Measurements from ENCODE around the gene NKRF.
A peak's percentile ranks its signal among the peaks of the same experiment; 100 is the strongest.
"Not testable (repeated sequence)": the region's sequence is repeated elsewhere in the genome, so short reads cannot be mapped to it uniquely, and the experiment has no call there.

Gene NKRF

DNA sequence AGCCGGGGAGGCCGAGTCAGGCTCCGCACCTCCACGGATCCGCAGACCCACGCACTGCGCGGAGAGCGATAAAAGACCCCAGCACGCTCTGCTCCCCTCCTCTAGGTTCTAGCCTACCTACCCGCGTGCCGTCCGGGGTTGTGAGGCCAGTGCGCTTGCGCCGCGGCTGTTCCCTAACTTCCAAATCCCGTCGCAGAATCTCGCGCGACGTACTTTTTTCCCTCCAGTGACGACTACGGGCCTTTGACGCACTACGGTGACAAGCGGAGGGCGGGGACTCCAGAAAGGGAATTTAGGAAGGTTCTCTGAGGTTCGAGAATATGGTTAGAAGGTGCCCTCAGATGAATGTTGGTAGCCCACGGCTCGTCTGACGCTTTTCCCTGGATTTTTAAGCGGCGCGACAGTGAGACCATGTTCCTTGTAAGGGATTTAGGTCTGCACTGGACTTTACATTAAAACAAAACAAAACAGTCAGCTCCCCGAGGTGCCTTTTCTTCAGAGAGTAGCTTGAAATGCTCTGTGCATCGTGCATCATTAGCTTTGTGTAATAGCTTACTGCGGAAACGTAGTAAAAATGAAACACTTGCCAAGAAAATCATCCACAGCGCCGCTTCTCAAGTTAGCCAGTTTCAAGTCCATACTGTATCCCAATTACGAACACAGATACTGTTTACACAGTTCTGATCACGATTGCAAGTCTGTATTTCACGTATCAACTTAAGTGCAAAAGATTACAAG lies at the start of gene NKRF:
Gene NKRF, minus strand, starts transcription at position 145 of the 738 bp plus-strand sequence.
- peak within 1 kb of the TSS; percentile 67 for H3K4me3 ChIP-seq (ENCODE audit: low read depth, low read length)
- DNase-seq (ENCODE audit: low read depth), result peak; percentile 63

- peak; percentile 75 for DNase-seq (ENCODE audit: low read depth)
Observed at GRCh38 chrX:119655125-119655524, 48.9 kb upstream of the NKRF start.

GRCh38 chrX:119654112-119654531 lies 47.9 kb upstream of the NKRF start:
- peak; percentile 86 for DNase-seq (ENCODE audit: low read depth)
- no peak overlapping the region for H3K4me3 ChIP-seq (ENCODE audit: low read depth, low read length)

More at GRCh38 chrX:119655125-119655524, 48.9 kb upstream of the NKRF start:
- H3K4me3 ChIP-seq (ENCODE audit: low read depth, low read length), result no peak overlapping the region

DNA sequence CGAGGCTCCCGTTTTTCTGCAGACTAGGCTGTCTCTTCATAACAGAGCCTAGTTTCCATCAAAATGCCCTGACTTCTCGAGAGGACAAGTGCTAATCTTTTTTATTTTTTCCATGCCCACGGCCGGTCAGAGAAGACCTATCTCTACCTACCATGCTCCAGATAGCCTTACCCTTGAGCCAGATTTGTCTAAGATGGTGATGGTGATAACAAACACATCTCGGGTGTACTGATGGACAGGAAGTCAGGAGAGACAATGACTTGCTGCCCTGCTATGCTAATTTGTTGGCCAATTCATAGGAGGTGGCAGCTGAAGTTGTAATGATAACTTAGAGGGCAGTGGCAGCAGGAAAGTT lies 42.2 kb upstream of the NKRF start:
- no peak for DNase-seq (ENCODE audit: low read depth)
- no peak overlapping the region for H3K4me3 ChIP-seq (ENCODE audit: low read depth, low read length)

DNA sequence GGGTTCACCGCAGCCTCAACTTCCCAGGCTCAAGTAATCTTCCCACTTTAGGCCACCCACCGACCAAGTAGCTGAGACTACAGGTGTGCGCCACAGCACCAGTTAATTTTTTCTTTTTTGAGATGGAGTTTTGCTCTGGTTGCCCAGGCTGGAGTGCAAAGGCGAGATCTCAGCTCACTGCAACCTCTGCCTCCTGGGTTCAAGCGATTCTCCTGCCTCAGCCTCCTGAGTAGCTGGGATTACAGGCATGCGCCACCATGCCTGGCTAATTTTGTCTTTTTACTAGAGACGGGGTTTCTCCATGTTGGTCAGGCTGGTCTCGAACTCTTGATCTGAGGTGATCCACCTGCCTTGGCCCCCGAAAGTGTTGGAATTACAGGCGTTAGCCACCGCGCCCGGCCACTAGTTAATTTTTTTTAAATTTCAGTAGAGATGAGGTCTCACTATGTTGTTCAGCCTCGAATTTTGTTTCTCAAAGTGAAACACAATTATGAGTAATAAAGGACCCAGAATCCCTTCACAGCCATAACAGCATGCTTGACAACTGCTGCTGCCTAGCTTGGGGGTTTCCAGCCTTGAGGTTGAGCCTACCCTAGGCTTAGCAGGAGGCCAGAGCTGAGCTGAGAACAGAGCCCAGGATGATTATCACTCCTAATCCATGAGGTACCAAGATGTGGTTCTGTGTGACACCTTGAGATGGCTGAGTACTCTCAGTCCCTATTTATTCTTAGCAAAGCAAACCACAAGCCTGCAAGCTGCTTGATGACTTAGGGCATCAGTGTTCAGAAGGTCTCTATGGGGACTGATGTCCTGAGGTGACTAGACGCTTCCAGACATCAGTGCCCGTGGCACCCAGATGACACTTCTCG lies 41.6 kb upstream of the NKRF start:
- DNase-seq (ENCODE audit: low read depth), result no peak
- no peak overlapping the region for H3K4me3 ChIP-seq (ENCODE audit: low read depth, low read length)

DNA sequence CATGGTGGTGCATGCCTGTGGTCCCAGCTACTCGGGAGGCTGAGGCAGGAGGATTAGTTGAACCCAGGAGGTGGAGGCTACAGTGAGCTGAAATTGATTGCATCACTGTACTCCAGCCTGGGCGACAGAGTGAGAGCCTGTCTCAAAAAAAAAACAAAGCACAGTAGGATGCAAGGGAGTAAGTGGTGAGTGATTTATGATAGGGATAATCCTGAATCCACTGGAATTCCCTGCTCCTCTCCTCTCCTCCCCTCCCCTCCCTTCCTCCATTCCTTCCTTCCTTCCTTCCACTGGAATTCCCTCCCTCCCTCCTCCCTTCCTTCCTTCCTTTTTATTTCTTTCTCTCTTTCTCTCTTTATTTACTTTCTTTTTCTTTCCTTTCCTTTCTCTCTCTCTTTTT lies 40.9 kb upstream of the NKRF start:
- H3K4me3 ChIP-seq (ENCODE audit: low read depth, low read length), result no peak overlapping the region
- DNase-seq (ENCODE audit: low read depth), result no peak

- DNase-seq (ENCODE audit: low read depth), result no peak
- no peak overlapping the region for H3K4me3 ChIP-seq (ENCODE audit: low read depth, low read length)
Observed at GRCh38 chrX:119646515-119646914, 40.3 kb upstream of the NKRF start.

GRCh38 chrX:119643696-119644095 lies 37.5 kb upstream of the NKRF start:
- no peak overlapping the region for H3K4me3 ChIP-seq (ENCODE audit: low read depth, low read length)
- no peak for DNase-seq (ENCODE audit: low read depth)

DNA sequence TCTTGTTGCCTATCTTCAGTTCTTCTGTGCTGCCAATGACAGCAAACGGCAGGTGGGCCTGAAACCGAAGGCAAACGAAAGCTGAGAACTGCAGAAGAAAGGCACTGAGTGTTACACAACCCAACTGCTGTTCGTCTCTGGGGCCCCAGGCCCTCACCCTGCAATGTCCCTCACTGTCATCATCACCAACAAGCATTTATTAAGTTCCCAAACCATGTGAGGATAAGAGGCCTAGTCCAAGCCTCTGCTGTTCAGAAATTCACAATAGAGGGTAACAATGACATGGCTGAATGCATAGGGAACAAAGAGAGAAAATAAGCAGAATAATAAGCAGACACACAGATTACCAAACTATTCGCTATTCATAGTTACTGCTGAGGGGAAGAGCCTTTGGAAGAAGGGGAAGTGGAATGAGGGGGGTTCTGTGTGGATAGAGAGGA lies 34.5 kb upstream of the NKRF start:
- no peak for DNase-seq (ENCODE audit: low read depth)
- H3K4me3 ChIP-seq (ENCODE audit: low read depth, low read length), result no peak overlapping the region

DNA sequence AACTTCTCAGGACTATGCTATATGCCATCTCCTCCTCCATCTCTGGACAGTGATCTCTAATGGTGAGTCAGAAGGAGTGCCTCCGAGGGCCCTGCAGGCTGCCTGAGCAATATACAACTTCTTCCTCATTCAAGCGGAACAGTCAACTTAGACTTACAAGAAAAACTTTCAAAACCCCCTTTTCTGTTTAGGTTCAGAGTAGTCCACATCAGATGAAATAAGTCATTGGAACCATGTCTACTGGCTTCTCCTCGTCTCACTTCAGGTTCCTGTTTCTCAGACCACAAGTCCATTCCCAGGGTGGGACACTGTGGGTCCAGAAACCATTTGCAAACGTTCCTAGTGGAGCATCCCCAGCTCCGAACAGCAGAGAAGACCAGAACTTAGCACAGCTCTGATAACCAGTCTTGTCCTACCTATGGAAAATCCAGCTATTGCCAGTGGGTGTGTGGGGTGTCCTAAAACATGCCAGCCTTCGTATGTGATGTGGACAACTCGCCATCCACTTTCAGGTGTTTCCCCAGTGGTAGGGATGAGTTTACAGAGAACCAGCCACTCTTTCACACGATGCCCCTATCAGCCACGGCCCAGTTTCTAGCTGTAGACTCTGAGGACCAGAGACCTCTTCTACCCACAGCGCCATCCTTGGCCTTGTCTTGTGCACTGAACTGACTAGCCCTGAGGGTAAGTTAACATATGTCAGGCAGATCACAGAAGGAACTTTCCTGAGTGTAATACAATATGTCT lies 32.7 kb upstream of the NKRF start:
- no peak overlapping the region for H3K4me3 ChIP-seq (ENCODE audit: low read depth, low read length)
- no peak for DNase-seq (ENCODE audit: low read depth)

GRCh38 chrX:119637421-119637820 lies 31.2 kb upstream of the NKRF start:
- not testable (repeated sequence) for DNase-seq (ENCODE audit: low read depth); H3K4me3 ChIP-seq (ENCODE audit: low read depth, low read length)

DNA sequence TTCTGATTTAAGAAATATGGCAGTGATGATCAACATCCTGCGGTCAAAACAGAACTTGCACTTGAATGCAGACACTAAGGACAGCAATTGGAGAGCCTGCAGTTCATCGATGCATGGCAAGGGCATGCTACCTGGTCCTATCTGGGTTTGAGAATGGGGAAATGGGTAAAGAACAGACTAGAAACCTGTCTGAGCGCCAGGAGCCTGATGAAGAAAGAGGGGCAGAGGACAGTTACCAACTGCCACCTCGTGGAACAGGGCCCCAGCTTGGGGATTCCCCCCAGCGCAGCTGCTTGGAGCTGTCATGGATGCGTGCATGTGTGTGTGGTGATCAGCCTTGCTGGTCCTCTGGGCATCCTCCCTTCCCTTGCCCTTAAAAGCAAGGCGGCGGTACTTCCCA lies 30.2 kb upstream of the NKRF start:
- DNase-seq (ENCODE audit: low read depth), result no peak
- no peak overlapping the region for H3K4me3 ChIP-seq (ENCODE audit: low read depth, low read length)

GRCh38 chrX:119635799-119636198 lies 29.6 kb upstream of the NKRF start:
- no peak overlapping the region for H3K4me3 ChIP-seq (ENCODE audit: low read depth, low read length)
- no peak for DNase-seq (ENCODE audit: low read depth)

- DNase-seq (ENCODE audit: low read depth), result no peak
- no peak overlapping the region for H3K4me3 ChIP-seq (ENCODE audit: low read depth, low read length)
Observed at GRCh38 chrX:119635179-119635578, 29.0 kb upstream of the NKRF start.

GRCh38 chrX:119625843-119626242 lies 19.6 kb upstream of the NKRF start:
- H3K4me3 ChIP-seq (ENCODE audit: low read depth, low read length), result no peak overlapping the region
- no peak for DNase-seq (ENCODE audit: low read depth)

GRCh38 chrX:119624951-119625668 lies 18.9 kb upstream of the NKRF start:
- H3K4me3 ChIP-seq (ENCODE audit: low read depth, low read length), result no peak overlapping the region
- DNase-seq (ENCODE audit: low read depth), result no peak

DNA sequence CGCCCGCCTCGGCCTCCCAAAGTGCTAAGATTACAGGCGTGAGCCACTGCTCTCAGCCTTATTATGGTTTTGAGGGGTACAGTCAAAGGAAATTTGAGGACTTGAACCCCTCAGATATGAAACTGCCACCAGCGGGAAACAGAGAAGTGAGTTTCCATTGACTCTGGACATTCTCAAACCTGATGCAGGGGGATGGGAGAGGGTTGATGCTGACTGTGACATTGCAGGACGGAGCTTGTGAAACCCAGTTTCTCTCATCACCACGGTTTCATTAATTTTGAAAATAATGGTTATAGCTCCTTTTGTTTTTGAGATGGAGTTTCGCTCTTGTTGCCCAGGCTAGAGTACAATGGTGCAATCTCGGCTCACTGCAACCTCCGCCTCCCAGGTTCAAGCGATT lies 18.2 kb upstream of the NKRF start:
- H3K4me3 ChIP-seq (ENCODE audit: low read depth, low read length), result no peak overlapping the region
- no peak for DNase-seq (ENCODE audit: low read depth)

GRCh38 chrX:119622356-119623232 lies 16.4 kb upstream of the NKRF start:
- no peak overlapping the region for H3K4me3 ChIP-seq (ENCODE audit: low read depth, low read length)
- peak; percentile 80 for DNase-seq (ENCODE audit: low read depth)

DNA sequence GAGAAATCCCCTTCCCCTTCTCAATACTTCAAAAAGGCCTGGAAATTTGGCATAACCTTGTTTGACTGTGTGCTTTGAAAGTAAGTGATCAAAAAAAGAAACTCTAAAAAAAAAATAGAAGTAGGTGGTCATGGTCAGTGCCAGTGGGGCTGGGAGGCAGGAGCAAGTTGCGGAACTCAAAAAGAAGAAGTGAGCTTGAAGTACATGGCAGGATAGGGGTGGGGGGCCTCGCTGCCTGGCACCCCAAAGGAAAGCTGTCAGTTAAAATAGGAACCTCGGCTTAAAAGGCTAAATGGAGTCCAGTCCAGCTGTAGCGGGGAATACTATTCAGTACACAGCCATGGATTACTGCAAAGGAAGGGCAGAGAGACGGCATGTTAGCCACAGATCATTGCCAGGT lies 12.2 kb upstream of the NKRF start:
- H3K4me3 ChIP-seq (ENCODE audit: low read depth, low read length), result no peak overlapping the region
- DNase-seq (ENCODE audit: low read depth), result no peak
